ENCODE data around the gene RPS6KA2. TPM values are rescaled to one million over a fixed set of nuclear protein-coding genes. Genes with fewer than 3 reads are reported as not detected.

The RPS6KA2 gene
- total RNA-seq, 1 experiment from 2014 or later, result 12.3 TPM

- no peak for TF ChIP-seq CTCF (conservative IDR thresholded peaks at IDR 0.05)
- H2BK5ac ChIP-seq (ENCODE audit: insufficient read length, low read length), result no peak overlapping the region
- H3K27ac ChIP-seq (ENCODE audit: insufficient read length, low read depth, low read length), result no peak overlapping the region
- 0 out of 2 replicates have a peak, but pooled peaks cover 2% of the 10 kb centered on the region for H3K4me1 ChIP-seq (ENCODE audit: insufficient read depth, low read length)
- H2AFZ ChIP-seq (ENCODE audit: low read length), result no peak overlapping the region
- WGBS (ENCODE audit: extremely low coverage, insufficient read length, low lambda C conversion rate), result no CpG with 5 or more reads among the region's 4 CpGs
- H3T11ph ChIP-seq (ENCODE audit: low read length), result no peak overlapping the region
- Mint-ChIP-seq H3K4me1 (peaks cover 5 to 6% of the 10 kb centered on the region in 2 experiments), H3K36me3 (ENCODE audit: insufficient read depth in 1 of 3, low read depth in 3 of 3) (peaks cover 0 to 1% (median 0%) of the 10 kb centered on the region in 3 experiments; a peak in 1 of 7 replicates), H3K4me3 (no peak overlapping the region), H3K27me3 (ENCODE audit: low read depth) (peaks cover 19% of the 10 kb centered on the region), H3K9me3 (peaks cover under 1 to 2% of the 10 kb centered on the region in 2 experiments; a peak in 3 of 5 replicates), H3K27ac (no peak overlapping the region)
- H3K56ac ChIP-seq (ENCODE audit: insufficient read length, low read depth, low read length), result no peak overlapping the region
- H3K14ac ChIP-seq (ENCODE audit: insufficient read depth, low read length), result no peak overlapping the region
- H4K20me1 ChIP-seq (ENCODE audit: control insufficient read depth, insufficient read depth, insufficient read length), result no peaks in the 10 kb centered on the region
- no peaks in the 10 kb centered on the region for H3K79me1 ChIP-seq (ENCODE audit: insufficient read depth, low read depth, low read length, poor library complexity, severe bottlenecking)
- H4K91ac ChIP-seq (ENCODE audit: insufficient read length, low read depth, low read length), result no peak overlapping the region
- no peak overlapping the region for H2BK15ac ChIP-seq (ENCODE audit: low read depth, low read length)
- H4K5ac ChIP-seq (ENCODE audit: insufficient read length, low read depth, low read length), result no peak overlapping the region
- no peak overlapping the region for H2BK120ac ChIP-seq (ENCODE audit: low read depth, low read length, poor library complexity, severe bottlenecking)
- H3K23me2 ChIP-seq (ENCODE audit: insufficient read length, low read depth, low read length, poor library complexity, severe bottlenecking), result no peaks in the 10 kb centered on the region
- DNase-seq, result peak; percentile 7
- H2BK20ac ChIP-seq (ENCODE audit: low read depth, low read length, poor library complexity, severe bottlenecking), result no peak overlapping the region
- H3K79me2 ChIP-seq (ENCODE audit: insufficient read depth, low read length), result peaks cover 2% of the 10 kb centered on the region; the same call in 1 of the 2 replicates
- H3K18ac ChIP-seq (ENCODE audit: insufficient read length, low read depth, low read length), result no peak overlapping the region
- H4K8ac ChIP-seq (replicated peaks; ENCODE audit: insufficient read length, low read depth, low read length), result no peak overlapping the region
- no peak overlapping the region for H3K4me2 ChIP-seq (ENCODE audit: insufficient read depth, insufficient read length, low read length)
- no peaks in the 10 kb centered on the region for H3K27me3 ChIP-seq (ENCODE audit: insufficient read depth, low read length)
- H3K23ac ChIP-seq (ENCODE audit: insufficient read length, low read depth, low read length), result no peak overlapping the region
- H2AK5ac ChIP-seq (ENCODE audit: insufficient read length, low read length), result no peak overlapping the region
- no peak overlapping the region for H3K9ac ChIP-seq (ENCODE audit: extremely low read depth, insufficient read length, low read length)
- no peaks in the 10 kb centered on the region for H3K9me3 ChIP-seq (ENCODE audit: control insufficient read depth, low read depth, low read length)
- no peak overlapping the region for H3K4ac ChIP-seq (ENCODE audit: low read depth, low read length)
- H2BK12ac ChIP-seq (ENCODE audit: insufficient read length, low read depth, low read length), result no peak overlapping the region
Observed at GRCh38 chr6:166397849-166398248, 229.2 kb downstream of the RPS6KA2 start.
